ENCODE results near the gene OCA2.
"Not testable (repeated sequence)": the region's sequence is repeated elsewhere in the genome, so short reads cannot be mapped to it uniquely, and the experiment has no call there.

OCA2 gene

GRCh38 chr15:28130651-28131050 lies 31.5 kb upstream of the OCA2 start:
- H3K4me1 ChIP-seq (ENCODE audit: control insufficient read depth, insufficient read depth, low read length), result no peaks in the 10 kb centered on the region
- H3K27me3 ChIP-seq (ENCODE audit: control insufficient read depth, insufficient read depth, low read length, poor library complexity, severe bottlenecking), result no peaks in the 10 kb centered on the region
- peaks cover 5% of the 10 kb centered on the region for H3K36me3 ChIP-seq (ENCODE audit: control insufficient read depth, insufficient read depth, low read length)
- no peak overlapping the region for H3K27ac ChIP-seq (ENCODE audit: insufficient read depth, low read depth, low read length, poor library complexity, severe bottlenecking)
- no peak overlapping the region for H3K4me3 ChIP-seq (ENCODE audit: insufficient read depth, low read depth, low read length)
- no peaks in the 10 kb centered on the region for H3K9me3 ChIP-seq (ENCODE audit: control insufficient read depth, low read length)
- 91 to 95% methylated on average over 7 of the region's 7 CpGs for WGBS, 2 experiments

GRCh38 chr15:28129231-28129848 lies 30.2 kb upstream of the OCA2 start:
- Histone ChIP-seq H3K36me3 (ENCODE audit: control insufficient read depth, insufficient read depth, low read length) (peaks cover 5% of the 10 kb centered on the region), H3K27me3 (ENCODE audit: control insufficient read depth, insufficient read depth, low read length, poor library complexity, severe bottlenecking) (no peaks in the 10 kb centered on the region), H3K4me3 (ENCODE audit: insufficient read depth, low read depth, low read length) (no peak overlapping the region), H3K9me3 (ENCODE audit: control insufficient read depth, low read length) (no peaks in the 10 kb centered on the region), H3K4me1 (ENCODE audit: control insufficient read depth, insufficient read depth, low read length) (no peaks in the 10 kb centered on the region), H3K27ac (ENCODE audit: insufficient read depth, low read depth, low read length, poor library complexity, severe bottlenecking) (no peak overlapping the region)
- WGBS, 2 experiments, result 95 to 97% methylated on average over 9 of the region's 9 CpGs

GRCh38 chr15:28128031-28128430 lies 28.9 kb upstream of the OCA2 start:
- H3K4me3 ChIP-seq (ENCODE audit: insufficient read depth, low read depth, low read length), result no peak overlapping the region
- no peaks in the 10 kb centered on the region for H3K4me1 ChIP-seq (ENCODE audit: control insufficient read depth, insufficient read depth, low read length)
- H3K27me3 ChIP-seq (ENCODE audit: control insufficient read depth, insufficient read depth, low read length, poor library complexity, severe bottlenecking), result no peaks in the 10 kb centered on the region
- H3K27ac ChIP-seq (ENCODE audit: insufficient read depth, low read depth, low read length, poor library complexity, severe bottlenecking), result no peak overlapping the region
- 94 to 97% methylated on average over 11 of the region's 11 CpGs for WGBS, 2 experiments
- no peaks in the 10 kb centered on the region for H3K9me3 ChIP-seq (ENCODE audit: control insufficient read depth, low read length)
- H3K36me3 ChIP-seq (ENCODE audit: control insufficient read depth, insufficient read depth, low read length), result peaks cover 5% of the 10 kb centered on the region

GRCh38 chr15:28127036-28127435 lies 27.9 kb upstream of the OCA2 start:
- Histone ChIP-seq H3K27me3 (ENCODE audit: control insufficient read depth, insufficient read depth, low read length, poor library complexity, severe bottlenecking) (no peaks in the 10 kb centered on the region), H3K4me1 (ENCODE audit: control insufficient read depth, insufficient read depth, low read length) (no peaks in the 10 kb centered on the region), H3K9me3 (ENCODE audit: control insufficient read depth, low read length) (no peaks in the 10 kb centered on the region), H3K36me3 (ENCODE audit: control insufficient read depth, insufficient read depth, low read length) (peaks cover 5% of the 10 kb centered on the region), H3K27ac (ENCODE audit: insufficient read depth, low read depth, low read length, poor library complexity, severe bottlenecking) (no peak overlapping the region), H3K4me3 (ENCODE audit: insufficient read depth, low read depth, low read length) (no peak overlapping the region)
- WGBS, 2 experiments, result 86% methylated on average over 11 of the region's 11 CpGs

GRCh38 chr15:28125673-28126651 lies 26.8 kb upstream of the OCA2 start:
- WGBS, 2 experiments, result 73 to 74% methylated on average over 16 to 17 of the region's 17 CpGs
- no peaks in the 10 kb centered on the region for H3K27me3 ChIP-seq (ENCODE audit: control insufficient read depth, insufficient read depth, low read length, poor library complexity, severe bottlenecking)
- no peaks in the 10 kb centered on the region for H3K9me3 ChIP-seq (ENCODE audit: control insufficient read depth, low read length)
- H3K36me3 ChIP-seq (ENCODE audit: control insufficient read depth, insufficient read depth, low read length), result peaks cover 10% of the 10 kb centered on the region
- H3K4me1 ChIP-seq (ENCODE audit: control insufficient read depth, insufficient read depth, low read length), result no peaks in the 10 kb centered on the region
- no peak overlapping the region for H3K27ac ChIP-seq (ENCODE audit: insufficient read depth, low read depth, low read length, poor library complexity, severe bottlenecking)
- no peak overlapping the region for H3K4me3 ChIP-seq (ENCODE audit: insufficient read depth, low read depth, low read length)

- 91 to 93% methylated on average over 10 of the region's 10 CpGs for WGBS, 2 experiments
- H3K27me3 ChIP-seq (ENCODE audit: control insufficient read depth, insufficient read depth, low read length, poor library complexity, severe bottlenecking), result no peaks in the 10 kb centered on the region
- H3K27ac ChIP-seq (ENCODE audit: insufficient read depth, low read depth, low read length, poor library complexity, severe bottlenecking), result no peak overlapping the region
- H3K4me3 ChIP-seq (ENCODE audit: insufficient read depth, low read depth, low read length), result no peak overlapping the region
- H3K9me3 ChIP-seq (ENCODE audit: control insufficient read depth, low read length), result no peaks in the 10 kb centered on the region
- peaks cover 15% of the 10 kb centered on the region for H3K36me3 ChIP-seq (ENCODE audit: control insufficient read depth, insufficient read depth, low read length)
- H3K4me1 ChIP-seq (ENCODE audit: control insufficient read depth, insufficient read depth, low read length), result no peaks in the 10 kb centered on the region
Measured at GRCh38 chr15:28124841-28125240, 25.7 kb upstream of the OCA2 start.

GRCh38 chr15:28123408-28124023 lies 24.4 kb upstream of the OCA2 start:
- WGBS, 2 experiments, result 45 to 52% methylated on average over 6 of the region's 6 CpGs
- Histone ChIP-seq H3K9me3 (ENCODE audit: control insufficient read depth, low read length) (no peaks in the 10 kb centered on the region), H3K4me1 (ENCODE audit: control insufficient read depth, insufficient read depth, low read length) (no peaks in the 10 kb centered on the region), H3K36me3 (ENCODE audit: control insufficient read depth, insufficient read depth, low read length) (peaks cover 11% of the 10 kb centered on the region), H3K4me3 (ENCODE audit: insufficient read depth, low read depth, low read length) (no peak overlapping the region), H3K27me3 (ENCODE audit: control insufficient read depth, insufficient read depth, low read length, poor library complexity, severe bottlenecking) (no peaks in the 10 kb centered on the region), H3K27ac (ENCODE audit: insufficient read depth, low read depth, low read length, poor library complexity, severe bottlenecking) (no peak overlapping the region)

- Histone ChIP-seq H3K27me3 (ENCODE audit: control insufficient read depth, insufficient read depth, low read length, poor library complexity, severe bottlenecking) (no peaks in the 10 kb centered on the region), H3K27ac (ENCODE audit: insufficient read depth, low read depth, low read length, poor library complexity, severe bottlenecking) (no peak overlapping the region), H3K9me3 (ENCODE audit: control insufficient read depth, low read length) (no peaks in the 10 kb centered on the region), H3K36me3 (ENCODE audit: control insufficient read depth, insufficient read depth, low read length) (peaks cover 11% of the 10 kb centered on the region), H3K4me3 (ENCODE audit: insufficient read depth, low read depth, low read length) (no peak overlapping the region), H3K4me1 (ENCODE audit: control insufficient read depth, insufficient read depth, low read length) (no peaks in the 10 kb centered on the region)
- 86 to 88% methylated on average over 28 of the region's 28 CpGs for WGBS, 2 experiments
Measured at GRCh38 chr15:28122038-28122949, 23.2 kb upstream of the OCA2 start.

GRCh38 chr15:28121577-28121976 lies 22.5 kb upstream of the OCA2 start:
- not testable (repeated sequence) for H3K9me3 ChIP-seq (ENCODE audit: control insufficient read depth, low read length); H3K4me3 ChIP-seq (ENCODE audit: insufficient read depth, low read depth, low read length); H3K27ac ChIP-seq (ENCODE audit: insufficient read depth, low read depth, low read length, poor library complexity, severe bottlenecking); H3K4me1 ChIP-seq (ENCODE audit: control insufficient read depth, insufficient read depth, low read length); H3K27me3 ChIP-seq (ENCODE audit: control insufficient read depth, insufficient read depth, low read length, poor library complexity, severe bottlenecking)
- H3K36me3 ChIP-seq (ENCODE audit: control insufficient read depth, insufficient read depth, low read length), result peaks cover 11% of the 10 kb centered on the region
- WGBS, 2 experiments, result 94 to 96% methylated on average over 6 to 16 of the region's 16 CpGs

Data from ectodermal cell (in vitro differentiated cells).